Anterior cingulate cortex (tissue), 58 donors: ENCODE data around the gene SRD5A1.
"Not testable (repeated sequence)": the region's sequence is repeated elsewhere in the genome, so short reads cannot be mapped to it uniquely, and the experiment has no call there.

Experiments
- DNase-seq, 58 donors: peaks; one replicate each; lab custom pipeline; 2025; lab: John Stamatoyannopoulos, UW

The SRD5A1 gene

GRCh38 chr5:6638236-6638635 is 5.0 kb downstream of the SRD5A1 start:
- DNase-seq: no peak

- no peak for DNase-seq
Observed at GRCh38 chr5:6642655-6643054, 9.4 kb downstream of the SRD5A1 start.

- DNase-seq: no peak
Observed at GRCh38 chr5:6644794-6645241, 11.6 kb downstream of the SRD5A1 start.

GRCh38 chr5:6645571-6646362 is 12.5 kb downstream of the SRD5A1 start:
- DNase-seq: not testable (repeated sequence)

- DNase-seq: no peak
Observed at GRCh38 chr5:6649186-6649585, 15.9 kb downstream of the SRD5A1 start.

- no peak for DNase-seq
Observed at GRCh38 chr5:6649681-6650080, 16.4 kb downstream of the SRD5A1 start.

GRCh38 chr5:6652025-6652424 is 18.8 kb downstream of the SRD5A1 start:
- DNase-seq: no peak

- no peak for DNase-seq
Observed at GRCh38 chr5:6655432-6655831, 22.2 kb downstream of the SRD5A1 start.

GRCh38 chr5:6656680-6657079 is 23.4 kb downstream of the SRD5A1 start:
- no peak for DNase-seq

- no peak for DNase-seq
Observed at GRCh38 chr5:6659941-6660684, 26.9 kb downstream of the SRD5A1 start.

- no peak for DNase-seq
Observed at GRCh38 chr5:6660688-6661087, 27.4 kb downstream of the SRD5A1 start.

- no peak for DNase-seq
Observed at GRCh38 chr5:6666762-6667161, 33.5 kb downstream of the SRD5A1 start.

- no peak for DNase-seq
Observed at GRCh38 chr5:6667648-6668047, 34.4 kb downstream of the SRD5A1 start.

GRCh38 chr5:6668717-6669116 is 35.5 kb downstream of the SRD5A1 start:
- not testable (repeated sequence) for DNase-seq

- no peak for DNase-seq
Observed at GRCh38 chr5:6673031-6673430, 39.8 kb downstream of the SRD5A1 start.

- DNase-seq: no peak
Observed at GRCh38 chr5:6673963-6674362, 40.7 kb downstream of the SRD5A1 start.

GRCh38 chr5:6674421-6674820 is 41.2 kb downstream of the SRD5A1 start:
- DNase-seq: no peak

GRCh38 chr5:6674886-6675285 is 41.6 kb downstream of the SRD5A1 start:
- DNase-seq: peak in 1 of 58 donors; percentile 5

- no peak for DNase-seq
Observed at GRCh38 chr5:6675784-6676491, 42.7 kb downstream of the SRD5A1 start.

- DNase-seq: no peak
Observed at GRCh38 chr5:6676702-6677101, 43.5 kb downstream of the SRD5A1 start.

GRCh38 chr5:6678385-6678784 is 45.1 kb downstream of the SRD5A1 start:
- DNase-seq: no peak
